Breast epithelium (tissue), 3 donors: ENCODE data around the gene RMND5A.

Source experiments
- CTCF ChIP-seq, 3 donors: fragments of 450-650 bp; IDR thresholded peaks; one replicate each; pipeline ENCODE4 v1.5.1; 2016 to 2017; ENCODE audit warnings: antibody characterized with exemption in 3 of 3, mild to moderate bottlenecking in 3 of 3, moderate library complexity in 3 of 3
- POLR2A ChIP-seq: fragments of 450-650 bp; IDR thresholded peaks from one replicate; pipeline ENCODE4 v1.6.1; 2016; ENCODE audit warnings: antibody characterized with exemption, mild to moderate bottlenecking, moderate library complexity
- POLR2AphosphoS5 ChIP-seq, 3 donors: sonication (generic); formaldehyde crosslinking; IDR thresholded peaks; one replicate each; pipeline ENCODE4 v1.6.1; 2017; ENCODE audit warnings: antibody characterized with exemption in 3 of 3

GRCh38 chr2:86675104-86675503 lies 45.0 kb upstream of the RMND5A start:
- TF ChIP-seq POLR2AphosphoS5 (IDR thresholded peaks at IDR 0.05) = no peak
- no peak for TF ChIP-seq CTCF (IDR thresholded peaks at IDR 0.05)
- no peak for TF ChIP-seq POLR2A
